ENCODE data around the gene UTS2B.

DNA sequence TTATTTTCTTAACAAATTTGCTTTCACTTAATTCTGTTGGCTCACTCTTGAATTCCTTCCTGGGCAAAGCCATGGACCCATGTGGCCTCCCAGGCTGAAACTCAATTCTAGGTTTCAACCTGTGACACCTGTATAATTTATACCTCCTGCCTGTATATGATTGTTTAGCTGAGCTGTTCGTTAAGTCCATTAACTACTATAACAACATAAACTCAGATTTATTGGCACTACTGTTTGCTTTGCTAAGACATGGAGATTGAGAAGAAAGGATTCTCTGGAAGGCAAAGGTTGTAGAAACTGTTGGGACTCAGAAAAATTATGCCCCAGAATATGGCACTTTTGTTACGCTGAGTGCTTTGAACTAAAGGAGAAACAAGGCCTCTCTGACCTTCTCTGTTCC, 27.9 kb downstream of the UTS2B start:
- TF ChIP-seq, protein P1, sequence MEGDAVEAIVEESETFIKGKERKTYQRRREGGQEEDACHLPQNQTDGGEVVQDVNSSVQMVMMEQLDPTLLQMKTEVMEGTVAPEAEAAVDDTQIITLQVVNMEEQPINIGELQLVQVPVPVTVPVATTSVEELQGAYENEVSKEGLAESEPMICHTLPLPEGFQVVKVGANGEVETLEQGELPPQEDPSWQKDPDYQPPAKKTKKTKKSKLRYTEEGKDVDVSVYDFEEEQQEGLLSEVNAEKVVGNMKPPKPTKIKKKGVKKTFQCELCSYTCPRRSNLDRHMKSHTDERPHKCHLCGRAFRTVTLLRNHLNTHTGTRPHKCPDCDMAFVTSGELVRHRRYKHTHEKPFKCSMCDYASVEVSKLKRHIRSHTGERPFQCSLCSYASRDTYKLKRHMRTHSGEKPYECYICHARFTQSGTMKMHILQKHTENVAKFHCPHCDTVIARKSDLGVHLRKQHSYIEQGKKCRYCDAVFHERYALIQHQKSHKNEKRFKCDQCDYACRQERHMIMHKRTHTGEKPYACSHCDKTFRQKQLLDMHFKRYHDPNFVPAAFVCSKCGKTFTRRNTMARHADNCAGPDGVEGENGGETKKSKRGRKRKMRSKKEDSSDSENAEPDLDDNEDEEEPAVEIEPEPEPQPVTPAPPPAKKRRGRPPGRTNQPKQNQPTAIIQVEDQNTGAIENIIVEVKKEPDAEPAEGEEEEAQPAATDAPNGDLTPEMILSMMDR (IDR thresholded peaks at IDR 0.05), result no peak
- TF ChIP-seq POLR2A (IDR thresholded peaks at IDR 0.05), result no peak
